Neural cell (in vitro differentiated cells): ENCODE measurements around the gene ZNF497. TPM values are rescaled to one million over a fixed set of nuclear protein-coding genes. Genes with fewer than 3 reads are reported as not detected.

Source experiments
- H2AFZ ChIP-seq: fragments of 200-600, 300-800 bp; sonication (generic), shearing (Covaris generic); 2 replicates; pipeline ENCODE4 v1.6.0; 2014; ENCODE audit warnings: low read depth, mild to moderate bottlenecking, antibody characterized with exemption, low read length, moderate library complexity
- H3F3A ChIP-seq: fragments of 200-600 bp; shearing (Covaris generic); 2 replicates; pipeline ENCODE4 v1.6.1; 2016; ENCODE audit warnings: mild to moderate bottlenecking, moderate library complexity, mixed read lengths, antibody characterized with exemption, low read length; ENCODE audit not compliant: insufficient read depth, poor library complexity, severe bottlenecking
- H3K27ac ChIP-seq: fragments of 200-600, 300-800 bp; sonication (generic), shearing (Covaris generic); 2 replicates; pipeline ENCODE4 v1.5.1; 2014; ENCODE audit warnings: mild to moderate bottlenecking, low read length, moderate library complexity
- H3K27me3 ChIP-seq: fragments of 300-800, 200-600 bp; sonication (generic), shearing (Covaris generic); 2 replicates; pipeline ENCODE4 v1.6.0; 2014; ENCODE audit warnings: mild to moderate bottlenecking, low read depth, low read length, moderate library complexity; ENCODE audit not compliant: insufficient read depth
- H3K36me3 ChIP-seq: fragments of 300-800, 200-600 bp; sonication (generic), shearing (Covaris generic); 2 replicates; pipeline ENCODE4 v1.5.1; 2014; ENCODE audit warnings: mild to moderate bottlenecking, antibody characterized with exemption, low read length, moderate library complexity; ENCODE audit not compliant: insufficient read depth
- H3K4me2 ChIP-seq: fragments of 300-800, 200-600 bp; sonication (generic), shearing (Covaris generic); 2 replicates; pipeline ENCODE4 v1.6.0; 2014; ENCODE audit warnings: mild to moderate bottlenecking, low read length
- H3K4me3 ChIP-seq: fragments of 300-800, 200-600 bp; sonication (generic), shearing (Covaris generic); 2 replicates; pipeline ENCODE4 v1.5.1; 2014; ENCODE audit warnings: mild to moderate bottlenecking, low read length, moderate library complexity
- H3K79me2 ChIP-seq: fragments of 200-600 bp; shearing (Covaris generic); replicated peaks from 2 replicates; pipeline ENCODE4 v1.6.0; 2014; ENCODE audit warnings: mild to moderate bottlenecking, low read length, moderate library complexity; ENCODE audit not compliant: insufficient read depth
- H3K9ac ChIP-seq: fragments of 300-800, 200-600 bp; sonication (generic), shearing (Covaris generic); 2 replicates; pipeline ENCODE4 v1.6.1; 2016; ENCODE audit warnings: mild to moderate bottlenecking, low read length, mixed read lengths
- H3K9me2 ChIP-seq: fragments of 200-600 bp; shearing (Covaris generic); 2 replicates; pipeline ENCODE4 v1.6.1; 2016; ENCODE audit warnings: mild to moderate bottlenecking, low read length, mixed read lengths; ENCODE audit not compliant: insufficient read depth
- H3K9me3 ChIP-seq: fragments of 200-600, 300-800 bp; sonication (generic), shearing (Covaris generic); 2 replicates; pipeline ENCODE4 v1.6.1; 2016; ENCODE audit warnings: mild to moderate bottlenecking, mixed run types, low read length, moderate library complexity, mixed read lengths
- H4K20me1 ChIP-seq: fragments of 200-600 bp; shearing (Covaris generic); 2 replicates; pipeline ENCODE4 v1.6.1; 2016; ENCODE audit warnings: mild to moderate bottlenecking, mixed run types; ENCODE audit not compliant: insufficient read depth
- EP300 ChIP-seq: fragments of 450-650 bp; conservative IDR thresholded peaks from 2 replicates; pipeline ENCODE4 v1.6.1; 2014; ENCODE audit warnings: antibody characterized with exemption, mild to moderate bottlenecking, moderate library complexity; ENCODE audit not compliant: poor library complexity, severe bottlenecking
- EZH2 ChIP-seq: fragments of 200-600, 300-800 bp; shearing (Covaris generic), sonication (generic); IDR thresholded peaks from 2 replicates; pipeline ENCODE4 v1.6.1; 2014; ENCODE audit warnings: antibody characterized with exemption, low read length, borderline replicate concordance, mild to moderate bottlenecking; ENCODE audit not compliant: insufficient read depth, poor library complexity, severe bottlenecking
- MXI1 ChIP-seq: fragments of 450-650 bp; conservative IDR thresholded peaks from 2 replicates; pipeline ENCODE4 v1.6.1; 2014; ENCODE audit warnings: antibody characterized with exemption, mild to moderate bottlenecking; ENCODE audit not compliant: poor library complexity, severe bottlenecking
- POLR2AphosphoS5 ChIP-seq: IDR thresholded peaks from 2 replicates; pipeline ENCODE4 v1.6.1; 2012
- RAD21 ChIP-seq: fragments of 450-650 bp; conservative IDR thresholded peaks from 2 replicates; pipeline ENCODE4 v1.6.1; 2014; ENCODE audit warnings: antibody characterized with exemption, mild to moderate bottlenecking, moderate library complexity
- SMC3 ChIP-seq: fragments of 450-650 bp; conservative IDR thresholded peaks from 2 replicates; pipeline ENCODE4 v1.6.1; 2014; ENCODE audit warnings: antibody characterized with exemption, mild to moderate bottlenecking, moderate library complexity; ENCODE audit not compliant: poor library complexity
- TAF1 ChIP-seq: IDR thresholded peaks from 2 replicates; pipeline ENCODE4 v1.6.1; 2012; ENCODE audit warnings: low read depth
- polyA plus RNA-seq: library from polyadenylated mRNA; depleted of rRNA; stranded (reverse); fragments of >200 nt; gene quantifications from 2 replicates; pipeline ENCODE4 v1.2.3, GENCODE V29; 2014
- TF ChIP-seq, protein P1 (sequence below): IDR thresholded peaks from 2 replicates; pipeline ENCODE4 v1.6.1; 2012; ENCODE audit warnings: borderline replicate concordance
- TF ChIP-seq, protein P2 (sequence below): fragments of 450-650 bp; IDR thresholded peaks from 2 replicates; pipeline ENCODE4 v1.5.1; 2014; ENCODE audit warnings: antibody characterized with exemption, mild to moderate bottlenecking, moderate library complexity; ENCODE audit not compliant: poor library complexity, severe bottlenecking

ZNF497 gene
- polyA plus RNA-seq, 1 donor from 2014 or later: 13.7 TPM

- Histone ChIP-seq H3K27me3 (no peaks in the 10 kb centered on the region), H3K27ac (no peak overlapping the region), H3K9ac (no peak overlapping the region), H3K36me3 (no peaks in the 10 kb centered on the region), H3K9me3 (no peaks in the 10 kb centered on the region), H2AFZ (no peak overlapping the region), H3F3A (no peaks in the 10 kb centered on the region), H3K4me2 (no peak overlapping the region), H3K9me2 (no peaks in the 10 kb centered on the region), H3K4me3 (no peak overlapping the region), H4K20me1 (no peaks in the 10 kb centered on the region), H3K79me2 (peaks cover 12% of the 10 kb centered on the region)
- no peak for TF ChIP-seq EZH2
- TF ChIP-seq SMC3: no peak
- TF ChIP-seq, protein P1, sequence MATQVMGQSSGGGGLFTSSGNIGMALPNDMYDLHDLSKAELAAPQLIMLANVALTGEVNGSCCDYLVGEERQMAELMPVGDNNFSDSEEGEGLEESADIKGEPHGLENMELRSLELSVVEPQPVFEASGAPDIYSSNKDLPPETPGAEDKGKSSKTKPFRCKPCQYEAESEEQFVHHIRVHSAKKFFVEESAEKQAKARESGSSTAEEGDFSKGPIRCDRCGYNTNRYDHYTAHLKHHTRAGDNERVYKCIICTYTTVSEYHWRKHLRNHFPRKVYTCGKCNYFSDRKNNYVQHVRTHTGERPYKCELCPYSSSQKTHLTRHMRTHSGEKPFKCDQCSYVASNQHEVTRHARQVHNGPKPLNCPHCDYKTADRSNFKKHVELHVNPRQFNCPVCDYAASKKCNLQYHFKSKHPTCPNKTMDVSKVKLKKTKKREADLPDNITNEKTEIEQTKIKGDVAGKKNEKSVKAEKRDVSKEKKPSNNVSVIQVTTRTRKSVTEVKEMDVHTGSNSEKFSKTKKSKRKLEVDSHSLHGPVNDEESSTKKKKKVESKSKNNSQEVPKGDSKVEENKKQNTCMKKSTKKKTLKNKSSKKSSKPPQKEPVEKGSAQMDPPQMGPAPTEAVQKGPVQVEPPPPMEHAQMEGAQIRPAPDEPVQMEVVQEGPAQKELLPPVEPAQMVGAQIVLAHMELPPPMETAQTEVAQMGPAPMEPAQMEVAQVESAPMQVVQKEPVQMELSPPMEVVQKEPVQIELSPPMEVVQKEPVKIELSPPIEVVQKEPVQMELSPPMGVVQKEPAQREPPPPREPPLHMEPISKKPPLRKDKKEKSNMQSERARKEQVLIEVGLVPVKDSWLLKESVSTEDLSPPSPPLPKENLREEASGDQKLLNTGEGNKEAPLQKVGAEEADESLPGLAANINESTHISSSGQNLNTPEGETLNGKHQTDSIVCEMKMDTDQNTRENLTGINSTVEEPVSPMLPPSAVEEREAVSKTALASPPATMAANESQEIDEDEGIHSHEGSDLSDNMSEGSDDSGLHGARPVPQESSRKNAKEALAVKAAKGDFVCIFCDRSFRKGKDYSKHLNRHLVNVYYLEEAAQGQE: no peak
Observed at GRCh38 chr19:58398545-58398944, 36.0 kb upstream of the ZNF497 start.

DNA sequence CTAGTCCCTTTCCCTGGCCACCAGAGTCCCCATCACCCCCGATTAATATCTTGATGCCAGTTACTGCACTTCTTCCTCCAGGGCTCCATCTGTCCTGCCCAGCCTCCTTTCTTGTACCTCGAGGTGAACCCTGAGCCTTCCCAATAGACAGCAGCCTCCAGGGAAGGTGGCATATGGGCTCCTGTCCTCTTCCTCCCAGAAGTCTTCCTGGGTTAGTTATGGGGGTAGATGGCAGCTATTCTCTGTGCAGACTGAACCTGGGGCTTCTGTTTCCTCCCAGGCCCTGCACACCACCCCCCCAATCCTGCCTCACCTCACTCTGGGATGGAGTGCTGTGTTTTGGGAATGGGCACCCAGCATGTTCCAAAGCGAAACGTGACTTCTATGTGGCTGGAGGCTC lies 35.5 kb upstream of the ZNF497 start:
- H3K4me3 ChIP-seq: no peak overlapping the region
- no peak overlapping the region for H3K9ac ChIP-seq
- no peak overlapping the region for H3K27ac ChIP-seq
- peaks cover 12% of the 10 kb centered on the region for H3K79me2 ChIP-seq
- H3K9me2 ChIP-seq: no peaks in the 10 kb centered on the region
- no peaks in the 10 kb centered on the region for H3K36me3 ChIP-seq
- H3K9me3 ChIP-seq: no peaks in the 10 kb centered on the region
- TF ChIP-seq TAF1 (no peak), SMC3 (no peak), EP300 (no peak), POLR2AphosphoS5 (no peak), MXI1 (no peak), EZH2 (no peak), RAD21 (no peak)
- TF ChIP-seq, protein P1: no peak
- TF ChIP-seq, protein P2, sequence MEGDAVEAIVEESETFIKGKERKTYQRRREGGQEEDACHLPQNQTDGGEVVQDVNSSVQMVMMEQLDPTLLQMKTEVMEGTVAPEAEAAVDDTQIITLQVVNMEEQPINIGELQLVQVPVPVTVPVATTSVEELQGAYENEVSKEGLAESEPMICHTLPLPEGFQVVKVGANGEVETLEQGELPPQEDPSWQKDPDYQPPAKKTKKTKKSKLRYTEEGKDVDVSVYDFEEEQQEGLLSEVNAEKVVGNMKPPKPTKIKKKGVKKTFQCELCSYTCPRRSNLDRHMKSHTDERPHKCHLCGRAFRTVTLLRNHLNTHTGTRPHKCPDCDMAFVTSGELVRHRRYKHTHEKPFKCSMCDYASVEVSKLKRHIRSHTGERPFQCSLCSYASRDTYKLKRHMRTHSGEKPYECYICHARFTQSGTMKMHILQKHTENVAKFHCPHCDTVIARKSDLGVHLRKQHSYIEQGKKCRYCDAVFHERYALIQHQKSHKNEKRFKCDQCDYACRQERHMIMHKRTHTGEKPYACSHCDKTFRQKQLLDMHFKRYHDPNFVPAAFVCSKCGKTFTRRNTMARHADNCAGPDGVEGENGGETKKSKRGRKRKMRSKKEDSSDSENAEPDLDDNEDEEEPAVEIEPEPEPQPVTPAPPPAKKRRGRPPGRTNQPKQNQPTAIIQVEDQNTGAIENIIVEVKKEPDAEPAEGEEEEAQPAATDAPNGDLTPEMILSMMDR: no peak
- H2AFZ ChIP-seq: no peak overlapping the region
- no peaks in the 10 kb centered on the region for H4K20me1 ChIP-seq
- no peaks in the 10 kb centered on the region for H3K27me3 ChIP-seq
- H3K4me2 ChIP-seq: no peak overlapping the region
- no peaks in the 10 kb centered on the region for H3F3A ChIP-seq
